HEK293 (cell line): Measurements from ENCODE around the gene SORD.

Experiments used
- CTCF ChIA-PET: fragments of 350-600 bp; formaldehyde crosslinking; extraction: SDS; loops from one replicate; lab custom pipeline; 2021; ENCODE audit warnings: antibody characterized with exemption; lab: Yijun Ruan, JAX
- POLR2A ChIA-PET: fragments of 300-600 bp; formaldehyde crosslinking; extraction: SDS; loops from one replicate; lab custom pipeline; 2020; ENCODE audit warnings: antibody characterized with exemption, inconsistent platforms; lab: Yijun Ruan, JAX
- H3K27ac ChIP-seq: fragments of 200-500 bp; sonication (Bioruptor generic); 2 replicates; pipeline ENCODE4 v1.5.1; 2014; ENCODE audit warnings: low read depth, low read length, control low read depth, inconsistent platforms; ENCODE audit errors: extremely low read depth
- H3K36me3 ChIP-seq, 2 experiments: fragments of 200-500 bp in 1 of 2; sonication (Bioruptor generic) in 1 of 2; 1 replicate in 1 of 2; 2 replicates in 1 of 2; pipeline ENCODE4 v1.5.1; 2014 to 2017; ENCODE audit warnings: inconsistent platforms in 2 of 2, low read length in 2 of 2; ENCODE audit not compliant: control insufficient read depth in 2 of 2, insufficient read depth in 1 of 2
- H3K4me1 ChIP-seq: fragments of 200-500 bp; sonication (Bioruptor generic); 2 replicates; pipeline ENCODE4 v1.5.1; 2014; ENCODE audit warnings: mild to moderate bottlenecking, low read length, inconsistent platforms; ENCODE audit not compliant: control insufficient read depth, insufficient read depth
- H3K4me3 ChIP-seq: 2 replicates; pipeline ENCODE4 v1.5.1; 2011; ENCODE audit warnings: low read depth, mild to moderate bottlenecking, control low read depth, low read length, moderate library complexity
- H3K9me3 ChIP-seq: fragments of 200-500 bp; sonication (Bioruptor generic); 2 replicates; pipeline ENCODE4 v1.5.1; 2014; ENCODE audit warnings: low read depth, low read length, inconsistent platforms; ENCODE audit not compliant: control insufficient read depth, insufficient read depth
- BCL11B ChIP-seq: fragments of 450-650 bp; formaldehyde crosslinking; IDR thresholded peaks from 2 replicates; pipeline ENCODE4 v1.5.1; 2016; ENCODE audit warnings: low read depth, missing biosample characterization, missing genetic modification characterization
- EGR2 ChIP-seq: fragments of 450-650 bp; formaldehyde crosslinking; IDR thresholded peaks from 2 replicates; pipeline ENCODE4 v1.5.1; 2016; ENCODE audit warnings: low read depth, missing biosample characterization, missing genetic modification characterization
- GLI2 ChIP-seq: fragments of 450-650 bp; formaldehyde crosslinking; IDR thresholded peaks from 2 replicates; pipeline ENCODE4; 2017; ENCODE audit warnings: missing biosample characterization, missing genetic modification characterization, low read depth, borderline replicate concordance
- GLI4 ChIP-seq: fragments of 450-650 bp; formaldehyde crosslinking; IDR thresholded peaks from 2 replicates; pipeline ENCODE4 v1.5.1; 2016; ENCODE audit warnings: missing biosample characterization, missing genetic modification characterization
- OVOL3 ChIP-seq: fragments of 450-650 bp; formaldehyde crosslinking; IDR thresholded peaks from 2 replicates; pipeline ENCODE4 v1.5.1; 2016; ENCODE audit warnings: missing biosample characterization, missing genetic modification characterization
- SCRT2 ChIP-seq: fragments of 450-650 bp; formaldehyde crosslinking; IDR thresholded peaks from 2 replicates; pipeline ENCODE4 v1.5.1; 2016; ENCODE audit warnings: missing biosample characterization, missing genetic modification characterization
- SETDB1 ChIP-seq: IDR thresholded peaks from one replicate; pipeline ENCODE4 v1.6.1; 2017; ENCODE audit warnings: mild to moderate bottlenecking, low read length, moderate library complexity, mixed read lengths; ENCODE audit not compliant: insufficient read length
- ZFHX2 ChIP-seq: fragments of 450-650 bp; formaldehyde crosslinking; conservative IDR thresholded peaks from 2 replicates; pipeline ENCODE4 v1.5.1; 2016; ENCODE audit warnings: missing biosample characterization, missing genetic modification characterization
- ZNF184 ChIP-seq: fragments of 450-650 bp; IDR thresholded peaks from 2 replicates; pipeline ENCODE4 v1.5.1; 2018; ENCODE audit warnings: missing biosample characterization, mild to moderate bottlenecking, missing genetic modification characterization
- ZNF211 ChIP-seq: fragments of 450-650 bp; formaldehyde crosslinking; IDR thresholded peaks from 2 replicates; pipeline ENCODE4 v1.5.1; 2016; ENCODE audit warnings: low read depth, missing biosample characterization, missing genetic modification characterization
- ZNF266 ChIP-seq: fragments of 450-650 bp; formaldehyde crosslinking; IDR thresholded peaks from 2 replicates; pipeline ENCODE4 v1.5.1; 2016; ENCODE audit warnings: missing biosample characterization, missing genetic modification characterization, low read depth
- ZNF423 ChIP-seq: fragments of 450-650 bp; formaldehyde crosslinking; IDR thresholded peaks from 2 replicates; pipeline ENCODE4 v1.5.1; 2016; ENCODE audit warnings: missing biosample characterization, missing genetic modification characterization
- ZNF473 ChIP-seq: fragments of 450-650 bp; formaldehyde crosslinking; IDR thresholded peaks from 2 replicates; pipeline ENCODE4 v1.5.1; 2017; ENCODE audit warnings: missing biosample characterization, missing genetic modification characterization
- ZNF501 ChIP-seq: fragments of 450-650 bp; formaldehyde crosslinking; IDR thresholded peaks from 2 replicates; pipeline ENCODE4 v1.5.1; 2016; ENCODE audit warnings: missing biosample characterization, missing genetic modification characterization
- ZNF529 ChIP-seq: fragments of 450-650 bp; formaldehyde crosslinking; IDR thresholded peaks from 2 replicates; pipeline ENCODE4 v1.5.1; 2017; ENCODE audit warnings: missing genetic modification characterization, missing biosample characterization; ENCODE audit not compliant: insufficient replicate concordance
- ZNF791 ChIP-seq: fragments of 450-650 bp; formaldehyde crosslinking; IDR thresholded peaks from 2 replicates; pipeline ENCODE4 v1.5.1; 2016; ENCODE audit warnings: missing biosample characterization, missing genetic modification characterization
- TF ChIP-seq, protein P1 (sequence below): fragments of 450-650 bp; formaldehyde crosslinking; IDR thresholded peaks from 2 replicates; pipeline ENCODE4 v1.5.1; 2016; ENCODE audit warnings: missing biosample characterization, missing genetic modification characterization
- TF ChIP-seq, protein P2 (sequence below): fragments of 450-650 bp; formaldehyde crosslinking; IDR thresholded peaks from 2 replicates; pipeline ENCODE4 v1.5.1; 2016; ENCODE audit warnings: missing biosample characterization, missing genetic modification characterization
- TF ChIP-seq, protein P3 (sequence below): fragments of 450-650 bp; formaldehyde crosslinking; IDR thresholded peaks from 2 replicates; pipeline ENCODE4 v1.5.1; 2016; ENCODE audit warnings: missing biosample characterization, missing genetic modification characterization
- TF ChIP-seq, protein P4 (sequence below): fragments of 450-650 bp; formaldehyde crosslinking; IDR thresholded peaks from 2 replicates; pipeline ENCODE4 v1.5.1; 2016; ENCODE audit warnings: missing biosample characterization, missing genetic modification characterization
- TF ChIP-seq, protein P5 (sequence below): fragments of 450-650 bp; formaldehyde crosslinking; IDR thresholded peaks from 2 replicates; pipeline ENCODE4 v1.5.1; 2017; ENCODE audit warnings: missing biosample characterization, missing genetic modification characterization
- TF ChIP-seq, protein P6 (sequence below): fragments of 450-650 bp; formaldehyde crosslinking; IDR thresholded peaks from 2 replicates; pipeline ENCODE4 v1.5.1; 2016; ENCODE audit warnings: missing biosample characterization, missing genetic modification characterization

Gene SORD

DNA sequence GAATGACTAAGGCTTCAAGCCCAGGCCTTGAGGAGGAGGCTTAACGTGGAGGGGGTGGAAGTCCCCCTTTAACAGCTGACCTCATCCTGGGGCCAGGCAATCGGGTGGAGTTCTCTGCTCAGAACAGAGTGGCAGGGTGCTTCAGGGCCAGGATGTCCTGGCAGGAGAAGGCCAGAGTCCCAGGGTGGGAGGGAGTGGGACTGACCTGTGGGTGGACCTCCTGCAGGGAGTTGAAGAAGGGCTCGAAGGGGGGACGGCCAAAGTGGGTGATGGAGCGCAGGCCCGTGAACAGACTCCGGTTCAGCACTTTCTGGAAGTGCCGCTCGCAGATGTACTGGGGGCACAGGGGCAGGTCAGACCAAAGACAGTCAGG is 71.3 kb downstream of the SORD start:
- Histone ChIP-seq H3K36me3 (no peaks in the 10 kb centered on the region), H3K27ac (no peak overlapping the region), H3K9me3 (no peaks in the 10 kb centered on the region), H3K4me3 (no peak overlapping the region), H3K4me1 (no peaks in the 10 kb centered on the region)
- TF ChIP-seq SETDB1 (no peak), BCL11B (tag by site-specific recombination) (no peak), ZNF266 (no peak), SCRT2 (no peak), EGR2 (tag by site-specific recombination) (peak; percentile 33; the same call in 1 of the 2 replicates), ZNF529 (tag by site-specific recombination) (no peak), ZNF791 (no peak), ZNF501 (no peak), ZNF211 (tag by site-specific recombination) (no peak), ZFHX2 (tag by site-specific recombination) (peak; percentile 53)
- TF ChIP-seq, protein P1, sequence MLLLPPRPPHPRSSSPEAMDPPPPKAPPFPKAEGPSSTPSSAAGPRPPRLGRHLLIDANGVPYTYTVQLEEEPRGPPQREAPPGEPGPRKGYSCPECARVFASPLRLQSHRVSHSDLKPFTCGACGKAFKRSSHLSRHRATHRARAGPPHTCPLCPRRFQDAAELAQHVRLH, result no peak
- TF ChIP-seq, protein P2, sequence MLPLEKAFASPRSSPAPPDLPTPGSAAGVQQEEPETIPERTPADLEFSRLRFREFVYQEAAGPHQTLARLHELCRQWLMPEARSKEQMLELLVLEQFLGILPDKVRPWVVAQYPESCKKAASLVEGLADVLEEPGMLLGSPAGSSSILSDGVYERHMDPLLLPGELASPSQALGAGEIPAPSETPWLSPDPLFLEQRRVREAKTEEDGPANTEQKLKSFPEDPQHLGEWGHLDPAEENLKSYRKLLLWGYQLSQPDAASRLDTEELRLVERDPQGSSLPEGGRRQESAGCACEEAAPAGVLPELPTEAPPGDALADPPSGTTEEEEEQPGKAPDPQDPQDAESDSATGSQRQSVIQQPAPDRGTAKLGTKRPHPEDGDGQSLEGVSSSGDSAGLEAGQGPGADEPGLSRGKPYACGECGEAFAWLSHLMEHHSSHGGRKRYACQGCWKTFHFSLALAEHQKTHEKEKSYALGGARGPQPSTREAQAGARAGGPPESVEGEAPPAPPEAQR (tag by site-specific recombination), result no peak
- TF ChIP-seq, protein P3, sequence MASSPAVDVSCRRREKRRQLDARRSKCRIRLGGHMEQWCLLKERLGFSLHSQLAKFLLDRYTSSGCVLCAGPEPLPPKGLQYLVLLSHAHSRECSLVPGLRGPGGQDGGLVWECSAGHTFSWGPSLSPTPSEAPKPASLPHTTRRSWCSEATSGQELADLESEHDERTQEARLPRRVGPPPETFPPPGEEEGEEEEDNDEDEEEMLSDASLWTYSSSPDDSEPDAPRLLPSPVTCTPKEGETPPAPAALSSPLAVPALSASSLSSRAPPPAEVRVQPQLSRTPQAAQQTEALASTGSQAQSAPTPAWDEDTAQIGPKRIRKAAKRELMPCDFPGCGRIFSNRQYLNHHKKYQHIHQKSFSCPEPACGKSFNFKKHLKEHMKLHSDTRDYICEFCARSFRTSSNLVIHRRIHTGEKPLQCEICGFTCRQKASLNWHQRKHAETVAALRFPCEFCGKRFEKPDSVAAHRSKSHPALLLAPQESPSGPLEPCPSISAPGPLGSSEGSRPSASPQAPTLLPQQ (tag by site-specific recombination), result 0 out of 2 replicates have a peak, but pooled peaks have one; percentile 36
- TF ChIP-seq, protein P4, sequence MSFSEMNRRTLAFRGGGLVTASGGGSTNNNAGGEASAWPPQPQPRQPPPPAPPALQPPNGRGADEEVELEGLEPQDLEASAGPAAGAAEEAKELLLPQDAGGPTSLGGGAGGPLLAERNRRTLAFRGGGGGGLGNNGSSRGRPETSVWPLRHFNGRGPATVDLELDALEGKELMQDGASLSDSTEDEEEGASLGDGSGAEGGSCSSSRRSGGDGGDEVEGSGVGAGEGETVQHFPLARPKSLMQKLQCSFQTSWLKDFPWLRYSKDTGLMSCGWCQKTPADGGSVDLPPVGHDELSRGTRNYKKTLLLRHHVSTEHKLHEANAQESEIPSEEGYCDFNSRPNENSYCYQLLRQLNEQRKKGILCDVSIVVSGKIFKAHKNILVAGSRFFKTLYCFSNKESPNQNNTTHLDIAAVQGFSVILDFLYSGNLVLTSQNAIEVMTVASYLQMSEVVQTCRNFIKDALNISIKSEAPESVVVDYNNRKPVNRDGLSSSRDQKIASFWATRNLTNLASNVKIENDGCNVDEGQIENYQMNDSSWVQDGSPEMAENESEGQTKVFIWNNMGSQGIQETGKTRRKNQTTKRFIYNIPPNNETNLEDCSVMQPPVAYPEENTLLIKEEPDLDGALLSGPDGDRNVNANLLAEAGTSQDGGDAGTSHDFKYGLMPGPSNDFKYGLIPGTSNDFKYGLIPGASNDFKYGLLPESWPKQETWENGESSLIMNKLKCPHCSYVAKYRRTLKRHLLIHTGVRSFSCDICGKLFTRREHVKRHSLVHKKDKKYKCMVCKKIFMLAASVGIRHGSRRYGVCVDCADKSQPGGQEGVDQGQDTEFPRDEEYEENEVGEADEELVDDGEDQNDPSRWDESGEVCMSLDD (tag by site-specific recombination), result no peak
- ChIA-PET POLR2A (no interaction called here), CTCF (interaction anchor here (1.7 kb wide), 1 partner anchor 24 kb away, joined by 5 read pairs; no protein-coding TSS in a partner anchor)

DNA sequence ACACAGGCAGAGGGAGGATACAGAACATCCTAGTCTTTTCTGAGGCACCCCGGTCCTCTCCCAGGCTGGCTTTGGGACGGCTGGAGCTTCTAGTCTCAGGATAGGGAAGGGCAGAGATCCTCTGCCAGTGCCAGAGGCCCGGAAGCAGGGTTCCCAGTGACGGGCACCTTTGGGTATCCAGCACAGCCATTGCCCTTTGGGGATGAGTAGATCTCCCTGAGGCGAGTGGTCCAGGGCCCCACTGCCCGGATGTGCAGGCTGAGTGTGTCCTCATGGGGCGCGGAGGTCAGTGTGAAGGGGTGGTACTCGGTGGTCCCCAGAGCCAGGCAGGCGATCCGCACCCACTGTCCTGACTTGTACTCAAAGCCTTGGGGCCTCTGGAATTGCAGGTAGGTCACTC is 72.7 kb downstream of the SORD start:
- Histone ChIP-seq H3K9me3 (no peaks in the 10 kb centered on the region), H3K36me3 (no peaks in the 10 kb centered on the region), H3K4me3 (no peak overlapping the region), H3K27ac (no peak overlapping the region), H3K4me1 (no peaks in the 10 kb centered on the region)
- TF ChIP-seq, protein P5, sequence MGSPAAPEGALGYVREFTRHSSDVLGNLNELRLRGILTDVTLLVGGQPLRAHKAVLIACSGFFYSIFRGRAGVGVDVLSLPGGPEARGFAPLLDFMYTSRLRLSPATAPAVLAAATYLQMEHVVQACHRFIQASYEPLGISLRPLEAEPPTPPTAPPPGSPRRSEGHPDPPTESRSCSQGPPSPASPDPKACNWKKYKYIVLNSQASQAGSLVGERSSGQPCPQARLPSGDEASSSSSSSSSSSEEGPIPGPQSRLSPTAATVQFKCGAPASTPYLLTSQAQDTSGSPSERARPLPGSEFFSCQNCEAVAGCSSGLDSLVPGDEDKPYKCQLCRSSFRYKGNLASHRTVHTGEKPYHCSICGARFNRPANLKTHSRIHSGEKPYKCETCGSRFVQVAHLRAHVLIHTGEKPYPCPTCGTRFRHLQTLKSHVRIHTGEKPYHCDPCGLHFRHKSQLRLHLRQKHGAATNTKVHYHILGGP, result no peak
- TF ChIP-seq BCL11B (tag by site-specific recombination), result no peak
- CTCF ChIA-PET, result no interaction called here
- POLR2A ChIA-PET, result no interaction called here

DNA sequence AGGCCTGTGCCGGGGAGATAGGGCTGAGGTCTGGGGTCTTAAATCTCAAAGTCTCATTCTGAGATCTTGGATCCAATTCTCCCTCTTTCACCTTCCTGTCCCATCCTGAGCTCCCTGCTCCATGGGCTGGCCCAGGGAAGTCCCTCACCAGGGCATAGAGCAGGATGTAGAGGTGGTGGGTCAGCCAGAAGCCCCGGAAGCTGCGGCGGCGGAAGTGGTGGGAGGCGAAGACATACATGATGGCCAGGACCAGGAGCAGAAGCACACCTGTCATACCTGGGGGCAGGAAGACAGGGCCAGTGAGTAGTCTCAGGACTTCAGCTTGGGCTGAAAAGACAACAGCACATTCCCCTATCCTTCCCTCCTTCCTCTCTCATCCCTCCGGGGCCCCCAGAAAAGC is 74.5 kb downstream of the SORD start:
- Histone ChIP-seq H3K4me3 (no peak overlapping the region), H3K36me3 (no peaks in the 10 kb centered on the region), H3K27ac (no peak overlapping the region), H3K4me1 (no peaks in the 10 kb centered on the region), H3K9me3 (no peaks in the 10 kb centered on the region)
- POLR2A ChIA-PET, result no interaction called here
- CTCF ChIA-PET, result interaction anchor here (1.2 kb wide), 1 partner anchor 21 kb away, joined by 9 read pairs; no protein-coding TSS in a partner anchor
- TF ChIP-seq, protein P6, sequence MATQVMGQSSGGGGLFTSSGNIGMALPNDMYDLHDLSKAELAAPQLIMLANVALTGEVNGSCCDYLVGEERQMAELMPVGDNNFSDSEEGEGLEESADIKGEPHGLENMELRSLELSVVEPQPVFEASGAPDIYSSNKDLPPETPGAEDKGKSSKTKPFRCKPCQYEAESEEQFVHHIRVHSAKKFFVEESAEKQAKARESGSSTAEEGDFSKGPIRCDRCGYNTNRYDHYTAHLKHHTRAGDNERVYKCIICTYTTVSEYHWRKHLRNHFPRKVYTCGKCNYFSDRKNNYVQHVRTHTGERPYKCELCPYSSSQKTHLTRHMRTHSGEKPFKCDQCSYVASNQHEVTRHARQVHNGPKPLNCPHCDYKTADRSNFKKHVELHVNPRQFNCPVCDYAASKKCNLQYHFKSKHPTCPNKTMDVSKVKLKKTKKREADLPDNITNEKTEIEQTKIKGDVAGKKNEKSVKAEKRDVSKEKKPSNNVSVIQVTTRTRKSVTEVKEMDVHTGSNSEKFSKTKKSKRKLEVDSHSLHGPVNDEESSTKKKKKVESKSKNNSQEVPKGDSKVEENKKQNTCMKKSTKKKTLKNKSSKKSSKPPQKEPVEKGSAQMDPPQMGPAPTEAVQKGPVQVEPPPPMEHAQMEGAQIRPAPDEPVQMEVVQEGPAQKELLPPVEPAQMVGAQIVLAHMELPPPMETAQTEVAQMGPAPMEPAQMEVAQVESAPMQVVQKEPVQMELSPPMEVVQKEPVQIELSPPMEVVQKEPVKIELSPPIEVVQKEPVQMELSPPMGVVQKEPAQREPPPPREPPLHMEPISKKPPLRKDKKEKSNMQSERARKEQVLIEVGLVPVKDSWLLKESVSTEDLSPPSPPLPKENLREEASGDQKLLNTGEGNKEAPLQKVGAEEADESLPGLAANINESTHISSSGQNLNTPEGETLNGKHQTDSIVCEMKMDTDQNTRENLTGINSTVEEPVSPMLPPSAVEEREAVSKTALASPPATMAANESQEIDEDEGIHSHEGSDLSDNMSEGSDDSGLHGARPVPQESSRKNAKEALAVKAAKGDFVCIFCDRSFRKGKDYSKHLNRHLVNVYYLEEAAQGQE, result no peak
- TF ChIP-seq GLI2 (tag by site-specific recombination) (no peak), ZNF423 (no peak), ZNF473 (tag by site-specific recombination) (no peak), GLI4 (tag by site-specific recombination) (no peak), OVOL3 (no peak), ZNF184 (tag by site-specific recombination) (no peak)
